HG03066 (cell line): ENCODE results near the gene CMSS1.

Experiments used
- ATAC-seq: cut with Tn5 transposase; IDR thresholded peaks from one replicate; pipeline ENCODE4 v1.9.1; 2021; ENCODE audit warnings: low read depth; ENCODE audit not compliant: unreplicated experiment

The CMSS1 gene

DNA sequence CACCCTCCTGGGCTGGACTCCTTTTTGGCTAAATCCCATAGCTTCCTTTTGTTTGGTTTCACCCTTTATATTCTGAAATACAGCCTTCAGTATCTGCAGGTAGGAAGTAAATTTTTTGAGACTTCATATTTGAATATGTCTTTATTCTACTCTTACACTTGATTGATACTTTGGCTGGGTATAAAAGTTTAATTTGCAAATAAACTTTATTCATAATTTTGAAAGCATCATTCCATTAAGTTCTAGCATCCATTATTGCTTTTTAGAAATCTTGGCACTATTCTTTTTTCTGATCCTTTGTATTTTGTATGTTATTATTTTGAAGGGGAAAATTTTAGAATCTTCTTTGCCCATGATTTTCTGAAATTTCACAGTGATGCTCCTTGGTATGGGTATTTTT, 337.9 kb downstream of the CMSS1 start:
- no peak for ATAC-seq

DNA sequence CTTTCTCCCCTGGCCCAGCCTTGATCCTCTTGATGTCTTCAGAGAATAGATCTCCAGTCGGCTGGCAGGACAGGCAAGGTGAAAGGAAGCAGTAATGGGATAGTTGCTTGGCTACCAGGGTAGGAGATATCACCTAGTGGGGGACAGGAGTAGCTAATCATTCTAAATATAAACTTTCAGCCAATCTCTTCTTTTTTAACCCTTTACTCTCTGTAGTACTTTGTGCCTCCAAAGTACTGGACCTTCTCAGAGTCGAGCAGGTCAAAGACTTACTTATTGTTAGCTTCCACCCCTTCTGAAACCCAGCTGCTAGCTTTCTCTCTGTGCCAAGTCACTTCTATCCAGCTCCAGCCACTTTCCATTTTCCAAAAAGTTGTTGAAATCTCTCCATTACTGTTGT, 340.0 kb downstream of the CMSS1 start:
- no peak for ATAC-seq

DNA sequence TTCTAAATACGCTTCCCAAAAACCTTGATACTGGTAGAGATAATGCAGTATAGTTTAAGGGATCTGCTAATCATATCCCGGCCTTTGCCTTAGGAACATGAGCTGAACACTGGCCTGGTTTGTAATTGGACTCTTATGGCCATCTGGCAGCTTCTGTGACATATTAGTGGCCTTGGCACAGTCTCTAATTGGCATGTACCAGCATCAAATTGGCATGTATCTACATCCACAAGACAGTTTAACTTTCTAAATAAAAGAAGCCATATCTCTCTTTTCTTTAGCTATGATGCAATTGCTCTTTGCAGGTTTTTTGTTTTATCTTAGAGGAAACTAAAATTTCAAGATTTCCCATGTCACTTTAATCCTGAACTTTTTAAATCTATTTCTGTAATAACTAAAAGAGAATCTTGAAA, 341.3 kb downstream of the CMSS1 start:
- ATAC-seq: no peak

DNA sequence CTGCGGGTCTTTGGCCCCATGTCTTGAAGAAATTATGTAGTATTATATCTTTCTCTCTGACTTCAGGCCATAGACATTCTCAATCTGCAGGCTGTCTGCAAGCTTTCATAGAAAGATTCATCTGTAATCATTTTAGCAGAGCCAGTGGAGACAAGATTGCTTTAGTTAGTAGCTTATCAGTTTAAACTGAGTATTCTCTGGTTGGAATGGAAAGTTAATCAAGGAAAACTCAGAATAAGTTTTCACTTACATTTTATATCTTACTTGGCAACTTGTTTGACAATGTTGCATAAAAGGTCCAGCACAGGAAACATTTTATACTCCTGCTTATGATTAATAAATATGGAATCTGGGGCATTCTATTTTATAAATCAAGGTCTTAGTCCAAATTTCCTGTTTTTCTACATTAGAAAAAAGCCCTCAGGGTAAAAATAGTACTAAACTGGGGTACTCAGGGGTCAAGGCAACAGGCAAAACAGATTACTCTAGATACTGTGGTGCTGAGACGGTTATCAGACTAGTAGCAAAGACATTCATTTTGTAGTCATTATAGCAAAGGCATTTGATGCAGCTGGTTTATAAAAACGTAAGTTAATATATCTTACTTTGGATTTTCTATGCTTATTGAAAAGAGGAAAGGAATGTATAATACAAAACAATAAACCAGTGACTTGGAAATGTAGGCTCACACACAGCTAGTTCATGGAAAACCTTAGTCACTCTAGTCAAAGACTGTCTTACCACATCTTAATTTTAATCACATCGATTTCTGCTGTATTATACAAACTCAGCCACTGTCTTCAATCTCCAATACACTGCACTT, 341.9 kb downstream of the CMSS1 start:
- no peak for ATAC-seq

DNA sequence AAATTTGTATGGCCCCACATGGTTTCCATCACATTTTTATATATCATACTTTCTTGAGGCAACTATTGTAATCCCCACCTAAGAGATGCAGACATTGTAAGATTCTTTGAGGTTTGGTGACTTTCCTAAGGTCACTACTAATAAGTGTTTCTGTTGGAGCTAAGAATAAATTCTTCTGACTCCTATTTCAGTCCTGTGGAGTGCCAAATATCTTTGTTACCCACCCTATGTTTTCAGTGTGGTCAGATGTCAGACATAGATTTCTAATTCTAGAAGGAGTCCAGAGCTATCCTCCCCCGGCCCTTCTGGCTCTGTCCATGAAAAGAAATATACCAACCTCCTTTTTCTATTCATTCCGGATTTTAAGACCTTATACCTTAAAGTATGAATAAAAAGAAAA, 342.9 kb downstream of the CMSS1 start:
- ATAC-seq: no peak

DNA sequence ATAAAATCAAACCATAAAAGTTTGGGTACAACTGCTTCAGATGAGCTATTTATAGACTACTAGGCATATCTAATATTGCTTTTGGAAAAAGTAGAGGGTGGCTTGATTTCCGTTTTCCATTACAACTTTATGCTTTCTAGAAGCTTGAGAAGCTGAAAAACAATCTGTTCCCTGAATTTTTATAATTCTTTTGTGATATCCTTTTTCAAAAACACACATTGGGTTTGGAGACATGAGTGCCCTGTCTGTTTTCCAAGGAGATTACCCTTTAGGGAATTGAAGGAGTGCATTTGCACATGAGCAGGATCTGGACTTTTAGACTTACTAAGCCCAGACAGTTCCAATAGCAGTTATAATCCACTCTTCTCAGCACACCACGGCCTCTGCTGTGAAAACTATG, 346.1 kb downstream of the CMSS1 start:
- no peak for ATAC-seq

DNA sequence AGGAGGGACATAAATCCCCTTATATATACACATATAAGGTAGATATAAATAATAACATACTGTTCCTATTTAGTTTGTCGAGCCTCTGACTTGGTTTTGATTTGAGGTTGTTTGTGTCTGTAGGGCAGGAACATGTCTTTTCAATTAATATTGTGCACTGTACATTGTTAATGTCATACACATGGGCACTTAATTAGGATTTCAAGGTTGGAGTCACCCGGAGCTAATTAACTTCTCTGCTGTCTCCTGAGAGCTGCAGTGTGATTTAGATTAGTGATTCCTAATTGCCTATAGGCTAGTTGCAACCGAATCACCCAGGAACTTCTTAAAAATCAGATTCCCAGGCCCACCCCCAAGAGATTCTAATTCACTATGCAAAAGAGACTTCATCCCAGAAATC, 347.1 kb downstream of the CMSS1 start:
- no peak for ATAC-seq

DNA sequence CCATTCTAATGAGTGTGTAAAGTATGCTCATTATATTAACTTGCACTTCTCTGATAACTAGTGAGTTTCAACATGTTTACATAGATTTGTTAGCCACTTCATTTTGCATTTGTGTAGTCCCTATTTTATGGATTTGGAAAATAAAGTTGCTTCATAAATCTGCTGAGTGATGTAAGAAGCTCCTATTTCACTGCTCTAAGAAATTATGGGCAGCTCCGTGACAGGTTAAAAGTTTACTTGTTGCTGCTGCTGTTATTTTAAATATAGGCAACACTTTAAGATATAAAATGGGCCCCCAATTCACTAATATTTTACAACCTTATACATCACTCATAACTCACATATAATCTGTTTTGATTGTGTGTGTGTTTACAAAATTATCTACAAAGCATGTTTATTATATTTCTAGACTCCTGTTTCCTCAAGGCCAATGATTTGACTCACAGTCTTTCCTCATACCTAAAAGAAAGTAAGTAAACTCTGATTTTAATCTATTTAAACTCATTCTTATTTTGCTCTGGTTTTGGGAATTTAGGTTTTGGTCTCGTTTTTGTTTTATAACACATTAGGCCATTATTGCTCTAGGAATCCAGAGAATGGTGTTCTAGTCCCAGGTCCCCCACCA, 348.4 kb downstream of the CMSS1 start:
- no peak for ATAC-seq

DNA sequence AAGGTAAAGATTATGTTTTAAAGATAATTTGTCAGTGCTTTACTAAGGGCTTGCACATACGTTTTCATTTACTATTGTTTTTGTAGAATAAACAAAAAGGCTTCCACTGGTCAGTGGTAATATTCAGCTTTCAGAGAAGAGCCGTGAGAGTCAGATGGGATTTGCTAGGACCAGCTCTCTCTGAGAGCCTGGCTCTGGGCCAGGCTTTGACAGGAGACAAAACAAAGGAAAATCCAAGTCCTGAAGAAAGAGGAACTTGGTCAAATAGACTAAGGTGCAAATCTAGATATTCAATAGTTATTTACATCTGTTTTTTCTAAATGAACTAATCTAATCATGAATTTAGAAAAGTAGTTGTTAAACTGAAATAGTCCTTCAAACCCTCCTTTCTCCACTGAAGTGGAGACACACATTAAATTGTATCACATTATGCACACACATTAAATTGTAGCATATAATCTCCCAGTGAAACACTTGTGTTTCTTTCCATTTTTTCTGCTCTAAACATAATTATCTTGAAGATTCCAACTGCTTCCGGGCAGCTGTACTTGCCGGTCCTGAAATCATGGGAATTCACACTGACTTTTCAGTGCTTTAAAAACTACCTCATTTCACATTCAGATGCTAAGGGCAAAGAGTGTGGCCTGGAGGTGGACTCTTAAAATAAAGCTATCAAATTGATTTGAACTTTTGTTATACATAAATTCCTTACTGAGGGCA, 351.7 kb downstream of the CMSS1 start:
- ATAC-seq: no peak

DNA sequence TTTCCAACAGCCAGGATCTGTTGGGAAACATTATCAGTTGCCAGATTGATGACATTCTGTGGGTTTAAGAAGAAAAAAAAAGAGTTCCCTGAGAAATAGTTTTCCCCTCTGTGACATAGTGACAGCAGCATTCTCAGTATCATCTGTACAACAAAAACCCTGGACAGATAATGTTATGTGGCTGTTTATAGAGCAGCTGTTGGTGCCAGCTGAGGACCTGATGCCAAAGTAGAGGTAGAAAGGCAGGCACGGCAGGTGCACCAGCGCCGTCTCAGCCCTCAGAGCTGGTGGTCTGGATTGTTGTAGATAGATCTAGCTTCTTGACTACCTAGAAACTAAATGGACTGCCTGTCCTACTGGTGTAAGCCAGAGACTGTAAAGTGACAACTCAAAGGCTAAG, 352.8 kb downstream of the CMSS1 start:
- ATAC-seq: no peak

DNA sequence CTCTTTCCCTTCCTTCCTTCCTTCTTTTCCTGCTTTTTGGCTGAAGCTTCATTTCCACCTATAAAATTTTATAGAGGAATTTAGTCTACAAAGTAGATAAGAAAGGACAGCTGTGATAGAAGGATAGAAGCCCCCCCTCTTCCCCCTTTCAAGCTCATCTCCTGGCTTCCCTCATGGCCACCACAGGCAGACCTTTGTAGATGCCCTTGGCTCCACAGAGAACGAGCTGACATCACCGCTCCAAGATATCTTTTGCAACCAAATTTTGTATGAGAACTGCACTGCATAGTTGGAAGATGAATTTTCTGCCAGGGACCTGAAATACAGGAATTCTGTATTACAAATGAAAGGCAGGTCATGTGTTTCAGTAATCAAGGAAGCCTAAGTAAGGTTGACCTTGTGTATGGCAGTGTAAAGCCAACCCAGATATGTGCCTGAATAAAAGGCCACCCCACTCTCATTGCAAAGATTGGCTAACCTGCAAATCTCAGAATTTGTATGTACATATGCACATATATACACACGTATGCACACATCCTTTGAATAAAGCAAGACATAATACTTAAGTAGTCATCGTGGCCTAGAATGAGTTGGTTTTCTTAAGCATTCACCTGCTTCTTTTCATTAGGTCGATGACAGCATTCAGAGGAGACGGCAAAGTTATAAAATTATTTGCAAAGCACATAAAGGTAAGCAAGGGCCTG, 353.7 kb downstream of the CMSS1 start:
- ATAC-seq: no peak

DNA sequence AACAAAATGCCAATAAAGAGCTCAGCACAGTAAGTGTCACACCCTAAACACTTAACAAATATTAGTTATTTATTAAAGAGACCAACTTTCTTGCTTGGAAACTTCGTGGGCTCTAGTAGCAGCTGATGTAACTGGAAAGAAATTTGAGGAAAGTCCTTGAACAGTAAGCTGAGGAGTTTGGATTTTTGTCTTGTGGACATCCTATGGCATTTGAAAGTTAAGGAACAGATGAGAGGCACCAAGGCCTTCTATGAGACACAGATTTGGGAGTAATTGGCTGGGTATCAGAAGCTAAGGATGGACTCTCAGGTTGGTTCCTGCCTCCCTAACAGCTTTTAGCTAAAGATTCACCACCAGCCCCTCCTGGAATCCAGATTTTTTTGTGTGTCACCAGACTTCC, 356.3 kb downstream of the CMSS1 start:
- no peak for ATAC-seq

DNA sequence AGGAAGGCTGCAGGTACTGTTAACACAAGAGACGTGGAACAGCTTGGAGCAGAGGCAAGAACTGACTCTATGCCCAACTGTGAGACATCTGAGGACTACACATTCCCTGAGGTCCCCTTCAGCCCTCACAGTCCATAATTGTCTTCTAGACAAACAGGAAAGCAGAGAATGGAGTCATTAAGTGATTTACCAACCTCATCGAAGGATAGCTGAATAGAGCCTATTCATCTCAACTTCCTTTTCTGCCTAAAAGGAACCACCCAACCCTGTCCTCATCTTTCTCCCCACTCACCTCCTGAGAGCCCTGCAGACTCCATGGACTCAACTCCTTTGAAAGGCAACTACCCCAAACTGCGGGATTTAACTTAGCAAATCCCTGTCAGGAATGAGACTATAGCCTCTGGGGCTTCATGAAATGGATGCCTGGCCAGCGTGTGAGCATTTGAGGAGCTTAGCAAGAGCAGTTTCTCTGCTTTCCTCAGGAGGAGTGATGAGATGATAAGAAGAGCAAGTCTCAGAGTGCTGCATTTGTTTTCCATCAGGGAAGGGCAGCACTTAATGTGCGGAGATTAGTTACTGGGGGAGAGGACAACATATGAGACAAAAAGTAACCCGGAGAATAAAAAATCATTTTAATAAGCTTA, 358.1 kb downstream of the CMSS1 start:
- ATAC-seq: no peak

DNA sequence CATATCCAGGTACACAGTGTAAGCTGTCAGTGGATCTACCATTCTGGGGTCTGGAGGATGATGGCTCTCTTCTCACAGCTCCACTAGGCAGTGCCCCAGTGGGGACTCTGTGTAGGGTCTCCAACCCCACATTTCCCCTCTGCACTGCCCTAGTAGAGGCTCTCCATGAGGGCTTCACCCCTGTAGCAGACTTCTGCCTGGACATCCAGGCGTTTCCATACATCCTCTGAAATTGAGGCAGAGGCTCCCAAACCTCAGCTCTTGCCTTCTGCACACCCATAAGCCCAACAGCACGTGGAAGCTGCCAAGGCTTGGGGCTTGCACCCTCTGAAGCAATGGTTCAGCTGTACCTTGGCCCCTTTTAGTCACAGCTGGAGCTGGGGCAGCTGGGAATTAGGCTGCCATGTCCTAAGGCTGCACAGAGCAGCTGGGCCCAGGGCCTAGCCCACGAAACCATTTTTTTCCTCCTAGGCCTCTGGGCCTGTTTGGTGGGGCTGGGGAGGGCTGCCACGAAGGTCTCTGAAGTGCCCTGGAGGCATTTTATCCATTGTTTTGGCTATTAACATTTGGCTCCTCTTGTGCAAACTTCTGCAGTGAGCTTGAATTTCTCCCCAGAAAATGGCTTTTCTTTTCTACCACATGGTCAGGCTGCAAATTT, 362.2 kb downstream of the CMSS1 start:
- no peak for ATAC-seq

DNA sequence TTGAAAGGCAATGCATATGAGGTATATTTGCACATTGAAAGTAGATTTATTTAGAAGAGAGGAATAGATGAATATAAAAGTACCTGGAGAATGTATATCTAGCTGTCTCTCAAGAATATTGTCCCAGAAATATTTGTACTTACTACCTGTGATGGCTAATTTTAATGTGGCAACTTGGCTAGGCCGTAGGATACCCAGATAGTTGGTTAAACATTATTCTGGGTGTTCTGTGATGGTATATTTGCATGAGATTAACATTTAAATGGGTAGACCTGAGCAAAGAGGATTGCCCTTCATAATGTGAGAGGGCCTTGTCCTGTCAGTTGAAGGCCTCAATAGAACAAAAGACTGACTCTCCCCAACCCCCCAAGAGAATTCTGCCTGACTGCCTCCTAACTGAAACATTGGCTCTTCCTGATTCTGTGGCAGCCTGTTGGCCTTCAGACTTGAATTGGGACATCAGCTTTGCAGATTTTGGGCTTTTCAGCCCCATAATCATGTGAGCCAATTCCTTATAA, 366.0 kb downstream of the CMSS1 start:
- no peak for ATAC-seq

DNA sequence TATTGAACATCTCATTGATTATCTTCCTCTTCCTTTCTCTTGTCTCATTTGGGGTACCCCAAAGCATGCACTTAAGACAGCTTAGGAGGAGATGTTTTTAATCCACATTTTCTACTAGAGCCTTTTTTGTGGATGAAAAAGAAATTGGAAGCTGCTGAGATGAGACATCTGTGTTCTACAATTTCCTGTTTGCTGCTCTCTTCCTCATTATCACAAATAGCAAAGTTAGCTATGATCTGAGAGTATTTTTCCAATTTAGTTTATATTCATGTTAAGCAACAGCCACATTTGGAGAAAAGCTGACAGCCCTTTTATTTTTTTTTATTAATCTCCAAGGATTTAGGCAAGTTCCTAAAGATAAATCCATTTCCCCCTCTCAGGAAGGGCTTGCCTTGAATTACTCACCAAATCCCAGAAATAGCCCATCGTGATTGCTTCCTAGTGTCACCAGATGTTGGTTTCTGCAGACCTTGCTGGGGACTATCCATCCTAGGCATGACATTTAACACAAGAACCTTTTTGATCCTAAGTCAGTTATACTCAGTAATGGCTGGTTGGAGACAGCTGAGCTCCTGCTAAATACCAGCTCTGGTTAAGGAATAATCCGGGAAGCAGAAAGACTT, 367.4 kb downstream of the CMSS1 start:
- no peak for ATAC-seq

DNA sequence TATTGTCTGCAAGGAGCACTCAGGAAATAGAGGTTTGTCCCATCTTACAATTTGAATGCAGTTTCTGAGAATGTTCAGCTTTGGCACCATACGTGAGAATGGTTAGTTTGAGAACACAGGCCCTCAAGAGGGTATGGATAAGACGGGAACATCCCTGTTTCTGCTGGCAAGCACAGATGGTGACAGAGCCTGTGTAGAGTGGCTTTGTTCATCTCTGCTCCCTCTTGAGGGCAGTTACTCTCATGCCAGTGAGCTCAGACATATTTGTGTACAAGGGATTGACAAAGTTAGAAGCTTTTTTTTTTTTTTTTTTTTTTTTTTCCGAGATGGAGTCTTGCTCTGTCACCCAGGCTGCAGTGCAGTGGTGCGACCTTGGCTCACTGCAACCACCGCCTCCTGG, 368.2 kb downstream of the CMSS1 start:
- no peak for ATAC-seq

DNA sequence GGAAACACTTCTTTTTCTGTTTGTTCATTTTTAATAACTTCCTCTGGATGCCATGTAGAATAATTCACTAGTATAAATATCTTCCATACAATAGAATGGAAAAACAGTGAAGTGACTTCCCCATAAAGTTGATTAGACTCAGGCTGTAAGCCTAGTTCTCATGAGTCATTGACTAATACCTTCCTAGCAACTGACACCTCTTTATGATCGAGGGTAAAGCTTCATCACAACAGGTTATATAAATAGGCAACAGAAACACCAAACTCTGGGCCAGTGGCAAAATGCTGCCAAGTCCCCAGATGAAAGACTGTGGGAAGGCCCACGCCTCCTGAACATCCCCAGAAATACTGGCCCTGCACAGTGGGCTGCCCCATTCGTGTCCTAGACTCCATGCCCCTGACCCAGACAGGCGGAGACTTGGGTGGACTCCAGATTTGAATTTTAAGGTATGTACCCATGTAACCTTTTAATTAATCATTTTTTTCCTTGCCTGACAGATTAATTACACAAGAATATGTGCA, 371.8 kb downstream of the CMSS1 start:
- no peak for ATAC-seq

DNA sequence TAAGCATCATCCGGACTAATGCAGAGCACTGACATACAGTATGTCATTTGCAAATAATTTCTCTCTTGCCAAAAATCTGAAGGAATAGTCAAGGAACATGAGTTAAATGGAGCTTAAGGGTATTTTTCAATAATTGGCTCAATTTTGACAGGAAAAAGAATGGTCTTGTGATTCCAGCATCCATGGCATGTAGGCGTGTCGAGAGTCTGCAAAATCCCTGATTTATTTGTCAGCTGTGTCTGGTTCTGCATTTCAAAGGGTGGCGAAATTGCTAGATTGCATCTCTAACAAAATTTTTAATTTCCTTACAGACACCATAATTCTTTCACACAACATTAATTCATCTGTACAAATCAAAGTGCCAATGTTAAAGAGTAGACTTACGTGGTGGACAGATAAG, 377.7 kb downstream of the CMSS1 start:
- ATAC-seq: no peak
